Heart right ventricle (tissue), 16 donors: ENCODE results near the gene IFITM10. TPM values are rescaled to one million over a fixed set of nuclear protein-coding genes. Genes with fewer than 3 reads are reported as not detected.

Source experiments
- ATAC-seq, 8 donors: fragments of 200-7000 bp; cut with Tn5 transposase; one replicate each; pipeline ENCODE4 v1.9.1; 2020; ENCODE audit warnings: mild to moderate bottlenecking in 8 of 8, moderate library complexity in 8 of 8, moderate number of reproducible peaks in 1 of 8
- DNase-seq, 2 donors: peaks; one replicate each; pipeline ENCODE4 v3.0.0-alpha.2; 2020
- H3K27ac ChIP-seq, 10 donors: fragments of 200-600 bp; sonication (generic) in 2 of 10; one replicate each; pipeline versions ENCODE4 v1.5.0 to v1.8.0; 2020 to 2022; ENCODE audit warnings: mild to moderate bottlenecking in 3 of 10
- H3K27me3 ChIP-seq, 7 donors: fragments of 200-600 bp; one replicate each; pipeline ENCODE4 v1.8.0; 2021 to 2022; ENCODE audit warnings: mild to moderate bottlenecking in 2 of 7
- H3K36me3 ChIP-seq, 9 donors: fragments of 200-600 bp; sonication (generic) in 1 of 9; one replicate each; pipeline versions ENCODE4 v1.5.0 to v1.8.0; 2020 to 2022; ENCODE audit warnings: mild to moderate bottlenecking in 2 of 9
- H3K4me1 ChIP-seq, 9 donors: fragments of 200-600 bp; sonication (generic) in 1 of 9; one replicate each; pipeline versions ENCODE4 v1.5.0 to v1.8.0; 2020 to 2022; ENCODE audit warnings: mild to moderate bottlenecking in 4 of 9
- H3K4me3 ChIP-seq, 10 donors: fragments of 200-600 bp; sonication (generic) in 2 of 10; one replicate each; pipeline versions ENCODE4 v1.5.0 to v1.8.0; 2020 to 2022; ENCODE audit warnings: mild to moderate bottlenecking in 7 of 10, moderate library complexity in 2 of 10
- H3K9me3 ChIP-seq, 11 donors: fragments of 200-600 bp in 10 of 11; sonication (generic) in 2 of 11; one replicate each; pipeline versions ENCODE4 v1.5.0 to v1.8.0; 2013 to 2022; ENCODE audit warnings: mild to moderate bottlenecking in 2 of 11, control low read depth in 1 of 11, moderate library complexity in 1 of 11
- CTCF ChIP-seq, 9 donors: fragments of 200-600 bp; sonication (generic) in 2 of 9; IDR thresholded peaks; one replicate each; pipeline versions ENCODE4 v1.5.0 to v1.8.0; 2021 to 2022; ENCODE audit warnings: antibody characterized with exemption in 9 of 9, mild to moderate bottlenecking in 5 of 9, moderate library complexity in 1 of 9
- WGBS, 2 donors: extraction: QIAGEN DNeasy Blood & Tissue Kit; methylation state at CpG; one replicate each; pipeline ENCODE4 v1.1.7; 2013; ENCODE audit warnings: inconsistent platforms in 1 of 2; 5-methylcytosine and 5-hydroxymethylcytosine counted together
- intact Hi-C, 10 donors: fragments of 100-400 bp; cut with DNase I; formaldehyde crosslinking; loops; one replicate each; pipeline versions ENCODE4 v1.11.1 to v1.14.2; 2022
- polyA plus RNA-seq, 2 donors: library from polyadenylated mRNA; stranded (reverse); fragments of 200-250 nt; gene quantifications; one replicate each; pipeline ENCODE4 v1.2.3, GENCODE V29; 2013
- total RNA-seq, 10 donors: library from RNA; stranded (reverse); fragmentation: NEBNext Ultra II Directional in 3 of 10; extraction: Animal tissue kit (Norgen Biotek cat#: 25700) in 3 of 10; gene quantifications; one replicate each; pipeline versions ENCODE4 v1.2.1 to v1.2.4, GENCODE V29; 2021 to 2023
- donor health status: Arrhythmogenic right ventricular cardiomyopathy.
- donor health status: ischemic (EF 13 %, LVEDD 7.1; RV severe dilation, severe dysfunction).
- donor health status: healthy with polysubstance abuse.
- donor health status: DM: no; HTN: yes; CAD: no.
- donor health status: DM: no; HTN: no; CAD: no.
- donor health status: ischemic (EF 25% LVEDD 6.9; RV normal size, moderate dysfunction).
- donor health status: ischemic (EF 25% LVEDD 5.7; RV mildly dilated, moderate dysfunction).
- donor health status: healthy.
- donor health status: DM: yes; HTN: yes; CAD: no.
- donor health status: Ischemic cardiomyopathy.
- donor health status: ischemic (EF 35%, LVEDD 5.7; RV mildly dilated, moderate dysfunction).
- donor health status: nonischemic (EF 11% LVEDD 7.7; RV severe dilation, severe dysfunction).
- donor health status: DM: yes; HTN: yes; CAD: no.
- donor health status: PGD.
- donor health status: ischemic (EF 29% LVEDD 5.4; RV normal size, mild dysfunction).
- donor health status: nonischemic (EF 23%, LVEDD 6.1; RV moderate dilation, normal function).

Gene IFITM10
- total and polyA plus RNA-seq, 12 donors: 0.07 to 2.4 (median 0.42) TPM

- no peak for ATAC-seq
- Histone ChIP-seq H3K27me3 (peaks cover 0 to 9% (median 1%) of the 10 kb centered on the region in 7 donors), H3K4me3 (no peak overlapping the region), H3K27ac (no peak overlapping the region), H3K36me3 (no peaks in the 10 kb centered on the region), H3K4me1 (peaks cover 0 to 49% (median 0%) of the 10 kb centered on the region in 9 donors), H3K9me3 (peaks cover 0 to 6% (median 0%) of the 10 kb centered on the region in 11 donors)
- no peak for TF ChIP-seq CTCF (IDR thresholded peaks at IDR 0.05)
- no peak for DNase-seq
- WGBS, 2 donors: 91 to 93% methylated on average over 11 of the region's 11 CpGs
- intact Hi-C loops: loop anchor here in 1 of 10 donors (10.0 kb wide), 1 partner anchor 51 kb away; no protein-coding TSS in a partner anchor
Observed at GRCh38 chr11:1773994-1774550, 23.7 kb upstream of the IFITM10 start.

GRCh38 chr11:1773131-1773993 is 23.0 kb upstream of the IFITM10 start:
- Histone ChIP-seq H3K36me3 (no peaks in the 10 kb centered on the region), H3K27ac (peak overlapping the region in 1 of 10 donors; percentile 76), H3K4me3 (no peak overlapping the region), H3K4me1 (peaks cover 0 to 44% (median 0%) of the 10 kb centered on the region in 9 donors), H3K9me3 (peaks cover 0 to 6% (median 0%) of the 10 kb centered on the region in 11 donors), H3K27me3 (peaks cover 0 to 5% (median 0%) of the 10 kb centered on the region in 7 donors)
- peak in 1 of 2 donors; percentile 3 for DNase-seq
- ATAC-seq: peak in 1 of 8 donors; percentile 31
- intact Hi-C loops: loop anchor here in 1 of 10 donors (10.0 kb wide), 1 partner anchor 51 kb away; no protein-coding TSS in a partner anchor
- WGBS, 2 donors: 88 to 89% methylated on average over 10 of the region's 10 CpGs
- TF ChIP-seq CTCF (IDR thresholded peaks at IDR 0.05): no peak

DNA sequence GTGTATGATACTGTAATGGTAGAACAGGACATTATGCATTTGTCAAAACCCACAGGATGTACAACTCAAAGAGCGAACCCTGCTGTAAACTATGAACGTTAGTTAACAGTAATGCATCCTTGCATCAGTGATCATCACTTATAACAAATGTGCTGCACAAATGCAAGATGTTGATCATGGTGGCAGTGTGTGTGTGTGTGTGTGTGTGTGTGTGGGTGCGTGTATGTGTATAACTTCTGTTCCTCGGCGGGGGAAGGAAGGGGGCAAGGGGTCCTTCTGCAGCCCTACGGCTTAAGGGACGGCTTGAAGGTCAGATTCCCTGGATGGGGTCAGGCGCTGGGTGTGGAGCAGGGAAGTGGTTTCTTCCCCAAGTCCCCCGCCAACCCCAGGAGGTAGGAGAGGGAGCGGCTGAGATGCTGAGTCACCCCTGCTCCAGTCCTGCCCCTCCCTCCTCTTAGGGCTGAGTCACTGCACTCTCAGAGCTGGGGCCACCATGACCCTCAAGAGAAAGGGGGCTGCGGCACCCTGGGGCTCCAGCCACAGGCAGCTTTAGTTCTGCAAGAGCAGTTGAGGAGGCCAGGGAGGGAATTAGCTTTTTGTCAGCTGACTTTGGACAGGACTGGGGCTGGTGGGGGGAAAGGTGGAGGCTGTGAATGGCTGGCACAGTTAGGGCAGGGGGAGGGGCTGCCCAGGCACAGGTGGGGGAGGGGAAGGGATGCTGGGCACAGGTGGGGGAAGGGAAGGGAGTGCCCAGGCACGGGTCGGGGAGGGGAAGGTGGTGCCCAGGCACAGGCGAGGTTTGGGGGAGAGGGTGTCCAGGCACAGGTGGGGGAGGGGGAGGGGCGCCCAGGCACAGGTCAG is 22.1 kb upstream of the IFITM10 start:
- DNase-seq: peak in 1 of 2 donors; percentile 34
- peak overlapping the region in 1 of 10 donors; percentile 4 for H3K4me3 ChIP-seq
- peak; percentile 46 to 90 (median 80) for ATAC-seq
- 29 to 36% methylated on average over 11 to 14 of the region's 15 CpGs for WGBS, 2 donors
- peaks cover 0 to 6% (median 0%) of the 10 kb centered on the region in 11 donors for H3K9me3 ChIP-seq
- H3K36me3 ChIP-seq: no peaks in the 10 kb centered on the region
- peak overlapping the region in 1 of 10 donors; percentile 76 for H3K27ac ChIP-seq
- intact Hi-C loops: loop anchor here in 1 of 10 donors (10.0 kb wide), 1 partner anchor 52 kb away; no protein-coding TSS in a partner anchor
- no peak for TF ChIP-seq CTCF (IDR thresholded peaks at IDR 0.05)
- no peaks in the 10 kb centered on the region for H3K27me3 ChIP-seq
- H3K4me1 ChIP-seq: peaks cover 0 to 37% (median 0%) of the 10 kb centered on the region in 9 donors
